Measurements from ENCODE around the gene TMEM185B.

Gene TMEM185B

GRCh38 chr2:120230515-120231471 lies 7.6 kb upstream of the TMEM185B start:
- DNase-seq, result no peak

- no peak for DNase-seq
These were observed 6.1 kb upstream of the TMEM185B start for GRCh38 chr2:120229341-120229740.

GRCh38 chr2:120228503-120228902 lies 5.3 kb upstream of the TMEM185B start:
- DNase-seq, result no peak

GRCh38 chr2:120227111-120227991 lies 4.2 kb upstream of the TMEM185B start:
- no peak for DNase-seq

DNA sequence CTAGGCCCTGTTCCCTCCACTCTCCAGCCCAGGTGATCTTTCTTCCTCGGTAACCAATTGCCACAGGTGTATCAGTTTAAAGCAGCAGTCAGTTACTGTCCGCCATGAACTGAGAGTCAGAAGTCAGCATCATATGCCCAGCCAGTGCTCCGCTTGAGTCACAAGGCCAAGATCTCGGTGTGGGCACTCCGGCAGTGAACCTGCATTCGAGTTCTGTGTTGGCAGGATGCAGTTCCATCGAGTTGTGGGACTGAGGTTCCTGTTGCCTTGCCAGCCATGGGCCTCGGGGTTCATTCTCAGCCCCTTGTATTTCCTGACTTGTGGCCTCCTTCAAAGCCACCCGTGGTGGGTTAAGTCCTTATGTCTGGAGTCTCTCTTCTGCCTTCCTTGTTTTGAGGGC lies 3.1 kb upstream of the TMEM185B start:
- DNase-seq, result no peak

- DNase-seq, result no peak
These were observed 2.4 kb upstream of the TMEM185B start for GRCh38 chr2:120225549-120226065.

DNA sequence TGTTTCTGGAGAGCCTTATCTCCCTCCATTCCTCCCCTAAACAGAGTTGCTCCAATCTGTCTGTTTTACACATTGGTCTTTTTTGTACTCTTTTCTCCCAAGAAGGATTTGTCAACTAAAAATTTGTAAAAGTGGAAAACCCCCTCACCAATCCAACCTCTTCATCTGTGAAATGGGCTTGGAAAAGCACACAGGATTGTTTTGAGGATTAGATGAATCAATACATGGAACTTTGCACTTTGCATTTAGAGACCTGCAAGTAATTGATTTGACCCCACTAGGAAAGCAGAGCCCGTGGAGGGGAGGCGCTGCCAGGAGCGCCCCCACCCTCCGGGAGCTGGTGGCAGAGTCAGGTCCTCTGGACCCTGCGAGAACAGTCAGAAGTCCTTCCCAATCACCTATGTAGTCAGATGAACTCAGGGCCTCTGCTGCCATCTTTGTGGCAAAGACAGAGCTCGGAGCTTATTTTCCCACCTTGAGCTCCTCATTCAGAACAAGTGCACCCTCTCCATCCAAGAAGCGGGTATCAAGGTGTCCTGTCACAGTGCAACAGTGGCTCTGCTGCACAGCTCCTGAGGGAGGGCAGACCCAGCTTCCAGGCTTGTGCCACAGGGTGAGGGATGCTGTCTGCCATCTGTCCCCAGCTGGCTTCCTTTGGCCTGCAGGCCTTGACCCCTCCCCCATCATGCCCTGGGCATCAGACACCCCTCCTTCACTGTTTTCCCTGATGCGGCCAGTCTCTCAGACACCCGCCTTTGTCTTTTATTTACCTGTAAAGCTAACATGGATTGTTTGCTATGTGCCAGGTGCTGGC lies 1.7 kb upstream of the TMEM185B start:
- DNase-seq, result no peak

DNA sequence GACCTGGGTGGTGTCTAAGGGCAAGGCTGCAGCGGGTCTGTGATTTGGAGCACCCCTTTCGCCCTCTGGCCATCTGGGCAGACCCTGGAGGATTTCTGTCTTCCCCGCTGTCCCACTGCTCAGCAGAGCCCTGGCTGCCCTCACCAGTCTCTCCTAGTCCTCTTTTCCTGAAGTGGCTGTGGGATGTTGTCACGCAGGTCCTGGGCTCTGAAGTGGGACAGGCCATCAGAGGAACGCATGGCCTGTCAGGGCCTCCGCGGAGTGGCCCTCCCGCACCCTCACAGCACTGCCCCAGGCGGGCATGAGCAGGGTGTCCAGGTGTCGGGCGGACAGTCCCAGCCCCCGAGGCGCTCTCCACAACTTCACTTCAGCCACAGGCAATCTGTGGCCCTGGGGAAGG lies 1.1 kb upstream of the TMEM185B start:
- no peak for DNase-seq

DNA sequence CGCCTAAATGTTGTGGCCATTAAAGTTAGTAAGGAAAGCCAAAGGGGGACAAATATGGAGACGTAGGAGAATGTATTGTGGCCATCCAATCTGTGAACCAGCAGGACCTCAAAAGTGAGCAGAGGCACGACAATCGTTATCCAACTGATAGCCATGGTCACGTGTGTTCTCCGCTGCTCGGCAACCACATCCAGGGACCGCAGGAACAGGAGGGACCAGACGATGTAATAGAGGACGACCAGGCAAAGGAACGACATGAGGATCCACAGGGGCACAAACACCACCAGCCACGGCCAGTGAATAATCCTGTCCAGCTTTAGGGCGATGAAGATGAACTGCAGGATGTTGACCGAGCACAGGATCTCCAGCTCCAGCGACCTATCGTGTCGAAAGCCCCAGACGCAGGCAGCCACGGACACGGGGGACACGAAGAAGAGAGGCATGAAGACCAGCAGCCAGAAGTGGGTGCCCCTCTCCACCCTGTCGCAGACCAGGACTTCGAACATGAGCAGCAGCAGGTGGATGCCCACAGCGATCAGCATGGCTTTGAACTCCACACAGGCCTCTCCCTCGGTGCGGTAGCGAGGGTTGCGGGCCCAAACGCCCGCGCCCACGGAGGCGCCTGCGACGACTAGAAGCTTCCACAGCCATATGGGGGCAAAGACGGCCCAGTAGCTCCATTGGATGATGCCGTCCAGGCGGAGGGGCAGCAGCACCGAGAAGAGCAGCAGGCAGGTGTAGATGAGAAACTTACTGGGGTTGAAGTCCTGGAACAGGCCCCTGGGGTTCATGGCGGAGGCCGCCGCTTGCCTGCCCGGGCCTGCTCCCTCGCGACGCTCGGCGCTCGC lies 790 bp downstream of the TMEM185B start:
- no peak for DNase-seq

DNA sequence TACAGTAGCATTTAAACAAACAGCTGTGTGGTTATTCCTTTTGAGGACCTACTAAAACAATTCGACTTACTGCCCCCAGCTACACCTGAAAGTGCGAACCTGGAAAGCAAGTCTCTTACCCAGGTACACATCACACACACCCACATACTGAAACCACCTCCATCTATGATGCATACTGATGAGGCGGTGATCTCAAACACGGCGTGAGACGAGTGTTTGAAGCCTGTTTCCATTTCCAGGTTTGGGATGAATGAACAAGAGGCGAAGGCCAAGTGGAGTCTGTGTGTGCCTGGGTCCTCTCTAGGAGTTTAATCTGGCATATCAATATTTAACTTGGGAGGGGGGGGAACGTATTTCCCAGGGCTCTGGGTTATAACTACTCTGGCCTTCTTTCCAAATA lies 1.6 kb downstream of the TMEM185B start:
- DNase-seq, result no peak

DNA sequence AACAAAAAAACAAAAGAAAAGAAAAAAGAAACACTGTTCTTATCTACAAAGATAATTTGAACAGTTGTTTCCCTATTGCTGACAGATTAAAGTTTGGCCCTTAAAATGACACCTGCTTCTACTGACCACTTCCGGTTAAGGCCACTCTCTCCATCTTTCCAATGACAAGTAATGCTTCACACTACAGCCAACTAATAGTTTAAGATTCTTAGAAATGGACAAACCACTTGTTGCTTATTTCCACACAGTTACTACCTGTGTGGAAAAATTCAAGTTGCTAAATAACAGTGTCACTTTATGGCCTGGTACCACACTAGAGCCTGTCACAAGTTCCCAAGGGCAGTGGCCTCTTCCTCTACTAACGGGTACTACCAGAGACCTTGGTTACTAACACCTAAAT lies 2.4 kb downstream of the TMEM185B start:
- no peak for DNase-seq

DNA sequence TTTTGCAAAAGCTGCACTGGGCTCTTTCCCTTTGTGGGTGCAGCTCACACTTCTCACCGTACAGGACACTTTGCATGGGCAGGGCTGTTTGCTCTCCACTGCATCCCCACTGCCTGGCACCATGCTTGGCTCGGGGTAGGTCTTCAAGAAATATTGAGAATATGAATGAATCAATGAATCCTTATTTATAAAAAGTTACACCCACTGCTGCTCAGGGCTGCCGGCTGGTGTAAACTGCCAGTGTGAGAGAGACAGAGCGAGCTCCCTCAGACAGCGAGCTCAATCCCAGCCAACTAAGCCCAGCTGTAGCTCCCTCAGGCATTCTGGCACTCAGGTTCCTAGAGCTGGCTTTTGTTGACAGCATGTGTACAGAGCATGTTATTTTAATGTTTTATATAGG lies 3.4 kb downstream of the TMEM185B start:
- DNase-seq, result no peak

DNA sequence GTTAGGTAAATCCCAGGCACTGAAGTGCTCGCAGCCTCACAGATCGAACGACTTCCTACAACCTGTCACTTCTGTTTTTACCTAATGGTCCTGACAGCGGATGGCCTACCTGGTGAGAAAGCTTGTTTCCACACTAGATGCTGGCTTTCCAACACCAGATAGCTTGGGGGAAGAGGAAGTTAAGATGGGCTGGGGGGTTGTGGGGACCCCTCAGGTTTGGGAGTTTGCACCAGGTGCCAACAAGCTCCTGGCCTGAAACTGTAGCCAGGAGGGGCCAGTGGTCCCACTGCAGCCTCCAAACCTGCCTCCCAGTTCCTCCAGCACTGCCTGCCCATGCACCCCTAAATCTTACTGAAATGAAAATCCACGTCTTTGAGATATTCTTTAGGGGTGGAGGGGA lies 3.9 kb downstream of the TMEM185B start:
- no peak for DNase-seq

- DNase-seq, result no peak
These were observed 5.0 kb downstream of the TMEM185B start for GRCh38 chr2:120218181-120218580.

GRCh38 chr2:120210270-120210693 lies 12.9 kb downstream of the TMEM185B start:
- no peak for DNase-seq

GRCh38 chr2:120209427-120210269 lies 13.6 kb downstream of the TMEM185B start:
- DNase-seq, result no peak

DNA sequence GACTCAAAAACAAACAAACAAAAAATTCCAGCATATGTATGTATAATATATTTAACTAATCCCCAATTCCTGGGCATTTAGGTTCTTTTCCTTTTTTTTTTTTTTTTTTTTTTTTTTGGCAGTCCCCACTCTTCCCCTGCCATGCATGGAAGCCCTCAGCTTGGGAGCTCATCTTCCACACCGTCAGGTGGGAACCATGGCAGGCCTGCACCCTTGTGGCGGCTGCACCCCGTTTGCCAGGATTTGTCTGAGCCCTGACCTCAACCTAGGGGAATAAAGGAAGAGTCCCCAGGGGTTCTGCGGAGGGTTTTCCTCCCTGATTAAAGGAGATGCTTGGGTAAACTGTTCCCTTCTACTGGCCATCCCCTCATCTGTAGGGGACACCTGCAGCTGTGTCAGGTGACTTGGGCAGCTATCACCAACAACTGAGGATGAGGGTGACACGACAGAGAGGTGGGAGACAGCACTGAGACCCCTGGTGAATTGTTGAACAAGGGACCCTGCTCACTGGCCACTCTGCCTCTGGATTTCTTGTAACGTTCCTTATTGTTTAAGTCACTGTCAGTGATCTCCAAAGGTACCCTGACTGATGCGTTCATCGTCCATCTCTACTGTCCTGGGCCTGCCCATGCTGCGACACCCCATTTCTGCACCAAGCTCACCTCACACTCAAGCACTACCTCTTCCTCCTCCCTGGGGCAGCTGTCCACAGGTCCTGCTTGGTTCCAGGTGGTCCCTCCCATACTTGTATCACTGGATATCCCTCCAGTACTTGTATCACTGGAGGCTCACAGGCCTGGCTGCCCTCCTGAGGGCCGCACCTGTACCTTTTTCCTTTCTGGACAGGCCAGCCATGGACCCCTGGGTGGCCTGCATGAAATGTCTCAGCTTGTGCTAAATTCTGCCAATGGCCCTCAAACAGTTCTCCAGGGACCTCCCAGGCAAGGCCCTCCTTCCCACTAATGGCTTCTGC lies 14.5 kb downstream of the TMEM185B start:
- DNase-seq, result no peak

- DNase-seq, result no peak
These were observed 17.1 kb downstream of the TMEM185B start for GRCh38 chr2:120206022-120206581.
